CD8-positive, alpha-beta memory T cell (primary cell): Measurements from ENCODE around the gene BIN1. TPM values are rescaled to one million over a fixed set of nuclear protein-coding genes. Genes with fewer than 3 reads are reported as not detected.
A peak's percentile ranks its signal among the peaks of the same experiment; 100 is the strongest.

ENCODE experiments used
- CTCF ChIA-PET: fragments of 350-600 bp; sonication (Branson Sonifier 250); formaldehyde crosslinking; loops from one replicate; lab custom pipeline; 2021; ENCODE audit warnings: antibody characterized with exemption; lab: Charles Lee
- POLR2A ChIA-PET: fragments of 350-600 bp; sonication (Branson Sonifier 250); formaldehyde crosslinking; loops from one replicate; lab custom pipeline; 2021; ENCODE audit warnings: antibody characterized with exemption; lab: Charles Lee
- DNase-seq, 5 donors: peaks; one replicate each; pipeline versions ENCODE4 v3.0.0 to v3.0.0-alpha.2; 2020 to 2022; ENCODE audit warnings: mixed read lengths in 1 of 5
- H3K27ac ChIP-seq: one replicate; pipeline ENCODE4 v1.7.0; 2013; ENCODE audit warnings: low read depth, mild to moderate bottlenecking, low read length, moderate library complexity
- H3K27me3 ChIP-seq: 2 replicates; pipeline ENCODE4 v1.7.0; 2013; ENCODE audit warnings: low read length, mild to moderate bottlenecking; ENCODE audit not compliant: insufficient read depth, poor library complexity, severe bottlenecking
- H3K36me3 ChIP-seq: 2 replicates; pipeline ENCODE4 v1.7.0; 2013; ENCODE audit warnings: mild to moderate bottlenecking, low read length, moderate library complexity; ENCODE audit not compliant: insufficient read depth
- H3K4me1 ChIP-seq: 2 replicates; pipeline ENCODE4 v1.7.0; 2013; ENCODE audit warnings: mild to moderate bottlenecking, low read length, moderate library complexity; ENCODE audit not compliant: insufficient read depth
- H3K4me3 ChIP-seq: 2 replicates; pipeline ENCODE4 v1.7.0; 2013; ENCODE audit warnings: mild to moderate bottlenecking, low read length
- H3K9me3 ChIP-seq: 2 replicates; pipeline ENCODE4 v1.7.0; 2013; ENCODE audit warnings: mild to moderate bottlenecking, low read length
- H3K27ac Mint-ChIP-seq, 8 donors: one replicate each; pipeline ENCODE4 v1.8.0; 2020 to 2021; ENCODE audit warnings: mixed read lengths in 8 of 8, mild to moderate bottlenecking in 6 of 8, inconsistent platforms in 3 of 8, moderate library complexity in 3 of 8
- H3K27me3 Mint-ChIP-seq, 2 donors: one replicate each; pipeline ENCODE4 v1.8.0; 2020 to 2021; ENCODE audit warnings: mixed read lengths in 2 of 2, mild to moderate bottlenecking in 1 of 2, moderate library complexity in 1 of 2
- H3K36me3 Mint-ChIP-seq, 3 donors: one replicate each; pipeline ENCODE4 v1.8.0; 2020 to 2021; ENCODE audit warnings: mixed read lengths in 3 of 3, inconsistent platforms in 1 of 3, mild to moderate bottlenecking in 1 of 3
- H3K4me1 Mint-ChIP-seq, 3 donors: one replicate each; pipeline ENCODE4 v1.8.0; 2020 to 2021; ENCODE audit warnings: mixed read lengths in 3 of 3, inconsistent platforms in 1 of 3, mild to moderate bottlenecking in 1 of 3
- H3K4me3 Mint-ChIP-seq, 7 donors: one replicate each; pipeline ENCODE4 v1.8.0; 2020 to 2021; ENCODE audit warnings: mixed read lengths in 7 of 7, mild to moderate bottlenecking in 6 of 7, moderate library complexity in 4 of 7, inconsistent platforms in 2 of 7
- H3K9me3 Mint-ChIP-seq, 5 donors: one replicate each; pipeline ENCODE4 v1.8.0; 2020 to 2022; ENCODE audit warnings: mixed read lengths in 5 of 5, mild to moderate bottlenecking in 3 of 5, moderate library complexity in 2 of 5, inconsistent platforms in 1 of 5
- polyA plus RNA-seq: library from polyadenylated mRNA; unstranded; fragments of 300-500 nt; fragmentation: Illumina TruSeq; gene quantifications from one replicate; pipeline ENCODE4 v1.2.3, GENCODE V29; 2021
- total RNA-seq, 2 experiments: library from RNA; stranded (reverse); gene quantifications; one replicate each; pipeline ENCODE4 v1.2.3, GENCODE V29; 2021

BIN1 gene
- total and polyA plus RNA-seq, 3 experiments from 2014 or later: 84.9 to 163 (median 87.3) TPM

DNA sequence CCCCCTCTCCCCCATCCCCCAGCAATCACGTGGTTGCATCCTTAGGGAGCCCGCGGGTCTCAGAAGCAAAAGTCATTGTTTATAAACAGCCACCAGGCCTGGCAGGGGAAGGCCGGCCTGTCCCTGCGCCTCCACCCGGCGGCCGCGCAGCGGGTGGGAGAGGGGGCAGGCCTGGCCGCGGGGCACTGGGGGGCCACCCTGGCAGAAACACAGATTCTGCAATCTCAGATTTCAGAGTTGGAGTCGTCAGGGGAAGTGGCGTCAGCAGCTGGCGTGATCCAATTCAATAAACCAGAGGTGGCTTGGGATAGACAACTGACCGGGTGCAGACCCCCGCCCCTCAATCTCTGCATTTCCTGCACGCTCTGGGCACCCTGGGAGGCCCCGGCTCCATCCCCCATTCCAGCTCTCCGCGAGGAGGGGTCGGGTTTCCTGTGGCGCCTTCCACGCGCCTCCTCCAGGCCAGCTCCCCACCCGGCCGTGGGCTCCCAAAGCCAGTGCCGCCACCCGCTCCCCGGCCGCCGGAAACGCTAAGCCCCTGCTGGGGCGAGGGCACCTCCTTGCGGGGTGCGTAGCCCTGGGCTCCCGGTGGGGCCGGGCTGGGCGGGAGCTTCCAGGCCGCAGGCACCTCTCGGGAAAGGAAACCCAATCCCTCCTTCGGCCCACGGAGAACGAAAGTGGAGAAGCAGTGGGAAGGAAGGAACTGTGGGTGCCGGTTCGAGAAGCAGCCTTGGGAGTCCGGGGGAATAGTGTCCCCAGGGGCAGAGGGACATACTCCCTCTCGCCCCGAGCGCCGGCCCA lies 1.1 kb downstream of the BIN1 start:
- peaks cover 1% of the 10 kb centered on the region for H3K27me3 ChIP-seq
- no peak for DNase-seq
- Mint-ChIP-seq H3K4me1 (peaks cover 4 to 9% (median 5%) of the 10 kb centered on the region in 3 donors), H3K27me3 (peaks cover 2 to 7% of the 10 kb centered on the region in 2 donors), H3K4me3 (peak overlapping the region; percentile 75 to 89 (median 77)), H3K36me3 (peaks cover 0 to 3% (median 0%) of the 10 kb centered on the region in 3 donors), H3K9me3 (no peaks in the 10 kb centered on the region), H3K27ac (peak overlapping the region in 1 of 8 donors; percentile 65)
- H3K27ac ChIP-seq: no peak overlapping the region
- no peaks in the 10 kb centered on the region for H3K36me3 ChIP-seq
- H3K4me1 ChIP-seq: peaks cover 13% of the 10 kb centered on the region
- POLR2A ChIA-PET: interaction anchor here (1.5 to 3.0 kb wide), 3 partner anchors 20 to 25 kb away, joined by 3 to 23 read pairs (median 4); no protein-coding TSS in a partner anchor
- H3K4me3 ChIP-seq: peak overlapping the region; percentile 43
- H3K9me3 ChIP-seq: no peaks in the 10 kb centered on the region
- CTCF ChIA-PET: interaction anchor here (1.0 to 7.0 kb wide), 4 partner anchors 9 to 36 kb away, joined by 3 to 55 read pairs (median 6); no protein-coding TSS in a partner anchor

DNA sequence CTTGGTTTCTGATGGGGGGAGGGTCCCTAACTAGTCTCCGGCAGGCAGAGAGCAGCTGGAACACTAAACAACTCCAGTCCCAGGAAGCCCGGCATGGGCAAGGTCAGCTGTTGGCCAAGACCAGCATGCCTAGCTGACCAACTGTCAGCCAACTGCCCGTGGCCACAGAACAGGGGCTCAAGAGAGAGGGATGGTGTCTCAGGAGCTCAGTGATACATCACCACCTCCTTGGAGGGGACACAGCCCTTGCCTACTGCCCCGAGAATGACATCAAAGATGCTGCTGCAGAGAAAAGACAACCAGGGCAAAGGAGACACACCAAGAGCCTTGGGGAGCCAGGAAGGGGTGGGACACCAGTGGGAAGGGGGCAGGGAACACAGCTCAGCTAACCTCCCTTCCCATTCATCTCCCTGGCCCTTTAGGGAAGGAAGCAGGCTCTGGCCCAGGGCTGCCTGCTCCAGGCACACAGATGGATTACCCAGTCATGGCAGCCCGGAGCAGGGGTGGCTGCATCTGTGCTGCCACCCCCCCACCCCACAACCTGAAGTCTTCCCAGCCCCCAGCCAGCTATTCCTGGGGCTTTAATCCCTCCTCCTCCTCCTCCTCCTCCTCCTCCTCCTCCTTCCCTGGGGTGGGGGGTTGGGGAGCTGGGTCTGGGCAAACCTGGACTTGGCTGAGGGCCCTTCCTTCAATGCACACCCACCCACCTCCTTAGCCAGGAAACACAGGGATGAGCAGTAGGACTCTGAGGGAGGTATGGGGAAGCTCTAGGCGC lies 1.9 kb downstream of the BIN1 start:
- H3K9me3 ChIP-seq: no peaks in the 10 kb centered on the region
- ChIA-PET POLR2A (interaction anchor here (0.7 to 3.0 kb wide), 3 partner anchors 20 to 1163 kb away, joined by 4 to 23 read pairs (median 7); no protein-coding TSS in a partner anchor), CTCF (interaction anchor here (1.1 to 7.0 kb wide), 3 partner anchors 20 to 35 kb away, joined by 6 to 55 read pairs (median 7); no protein-coding TSS in a partner anchor)
- no peaks in the 10 kb centered on the region for H3K36me3 ChIP-seq
- Mint-ChIP-seq H3K4me1 (peaks cover 4 to 9% (median 5%) of the 10 kb centered on the region in 3 donors), H3K9me3 (no peaks in the 10 kb centered on the region), H3K36me3 (peaks cover 0 to 3% (median 0%) of the 10 kb centered on the region in 3 donors), H3K27ac (peak overlapping the region in 1 of 8 donors; percentile 48), H3K27me3 (peaks cover 0 to 7% of the 10 kb centered on the region in 2 donors), H3K4me3 (peak overlapping the region in 6 of 7 donors; percentile 15 to 84 (median 56))
- H3K27ac ChIP-seq: no peak overlapping the region
- H3K4me1 ChIP-seq: peaks cover 13% of the 10 kb centered on the region
- H3K27me3 ChIP-seq: no peaks in the 10 kb centered on the region
- no peak for DNase-seq
- H3K4me3 ChIP-seq: no peak overlapping the region

DNA sequence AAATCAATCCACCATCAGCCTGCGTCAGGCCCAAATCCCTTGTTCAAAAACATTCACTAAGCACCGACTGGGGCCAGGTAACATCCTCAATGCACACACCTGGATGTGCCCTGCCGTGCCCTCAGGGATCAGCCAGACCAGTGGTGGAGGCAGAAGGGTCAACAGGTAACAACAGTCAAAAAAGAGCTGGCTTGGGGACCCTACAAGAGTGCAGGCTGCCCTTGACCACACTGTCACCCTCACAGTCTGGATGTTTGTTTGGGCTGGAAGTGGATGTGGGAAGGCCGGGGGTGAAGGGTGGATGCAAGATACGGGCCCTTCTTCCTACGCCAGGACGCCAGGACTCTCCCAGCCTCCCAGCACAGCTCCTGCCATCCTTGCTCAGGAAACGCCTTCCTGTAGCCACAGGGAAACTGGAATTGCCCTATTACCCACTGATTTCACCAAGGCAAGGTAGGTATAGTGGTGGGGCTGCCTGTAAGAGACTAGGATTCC lies 2.7 kb downstream of the BIN1 start:
- peaks cover 4 to 9% (median 5%) of the 10 kb centered on the region in 3 donors for H3K4me1 Mint-ChIP-seq
- H3K4me3 Mint-ChIP-seq: peak overlapping the region in 3 of 7 donors; percentile 43 to 84 (median 62)
- H3K9me3 Mint-ChIP-seq: no peaks in the 10 kb centered on the region
- ChIA-PET POLR2A (interaction anchor here (1.5 kb wide), 1 partner anchor 19 kb away, joined by 4 read pairs; no protein-coding TSS in a partner anchor), CTCF (interaction anchor here (7.0 kb wide), 1 partner anchor 34 kb away, joined by 55 read pairs; no protein-coding TSS in a partner anchor)
- H3K4me3 ChIP-seq: no peak overlapping the region
- no peak overlapping the region for H3K27ac ChIP-seq
- H3K36me3 ChIP-seq: no peaks in the 10 kb centered on the region
- no peaks in the 10 kb centered on the region for H3K27me3 ChIP-seq
- H3K36me3 Mint-ChIP-seq: peaks cover 0 to 3% (median 0%) of the 10 kb centered on the region in 3 donors
- no peak for DNase-seq
- H3K27me3 Mint-ChIP-seq: peaks cover 0 to 7% of the 10 kb centered on the region in 2 donors
- peaks cover 13% of the 10 kb centered on the region for H3K4me1 ChIP-seq
- H3K27ac Mint-ChIP-seq: peak overlapping the region in 1 of 8 donors; percentile 11
- H3K9me3 ChIP-seq: no peaks in the 10 kb centered on the region

DNA sequence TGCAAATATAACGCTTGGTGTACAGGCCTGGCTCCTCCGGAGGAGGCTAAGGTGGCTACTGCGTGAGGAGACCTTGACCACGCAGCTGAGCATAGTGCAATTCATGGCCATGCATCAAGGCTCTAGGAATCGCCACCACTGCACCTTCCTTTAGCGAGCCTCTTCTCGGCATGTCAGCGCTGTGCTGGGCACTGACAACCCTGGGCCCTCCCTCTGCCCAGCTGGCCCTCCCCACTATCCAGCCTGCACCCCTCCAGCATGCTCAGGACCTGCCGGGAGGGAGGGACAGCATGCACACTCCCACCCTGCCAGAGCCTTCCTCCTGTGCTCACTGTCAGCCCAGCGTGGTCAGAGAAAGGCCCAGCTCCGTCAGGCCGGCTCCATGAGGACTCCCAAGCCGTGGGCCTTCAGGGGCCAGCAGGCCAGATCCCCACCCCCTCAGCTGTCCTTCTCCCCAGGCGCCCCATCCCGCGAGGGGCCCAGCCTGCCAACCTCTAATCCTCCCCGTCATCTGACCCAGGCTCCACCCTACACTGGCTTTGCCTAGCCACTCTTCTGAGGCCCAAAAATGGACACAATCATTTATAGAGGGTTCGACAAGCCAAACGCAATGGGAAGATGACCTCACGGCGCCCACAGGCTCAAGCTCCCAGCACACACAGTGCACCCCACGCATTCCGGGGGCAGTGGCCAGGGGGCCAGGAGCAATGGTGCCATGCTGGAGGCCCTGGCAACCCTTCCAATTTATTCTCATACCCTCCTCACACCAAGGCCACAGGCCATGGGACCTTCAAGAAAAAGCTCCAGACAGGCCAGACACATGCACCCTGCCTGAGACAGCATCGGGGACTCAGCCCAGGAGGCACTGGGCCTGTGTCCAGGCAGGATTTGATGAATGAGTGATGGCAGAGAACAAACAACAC lies 3.5 kb downstream of the BIN1 start:
- Mint-ChIP-seq H3K4me1 (peaks cover 4 to 9% (median 5%) of the 10 kb centered on the region in 3 donors), H3K27ac (no peak overlapping the region), H3K4me3 (peak overlapping the region in 1 of 7 donors; percentile 84), H3K27me3 (peaks cover 0 to 7% of the 10 kb centered on the region in 2 donors), H3K36me3 (peaks cover 0 to 3% (median 0%) of the 10 kb centered on the region in 3 donors), H3K9me3 (no peaks in the 10 kb centered on the region)
- Histone ChIP-seq H3K4me1 (peaks cover 13% of the 10 kb centered on the region), H3K27me3 (no peaks in the 10 kb centered on the region), H3K36me3 (no peaks in the 10 kb centered on the region), H3K4me3 (no peak overlapping the region), H3K27ac (no peak overlapping the region), H3K9me3 (no peaks in the 10 kb centered on the region)
- ChIA-PET POLR2A (interaction anchor here (1.0 kb wide), 1 partner anchor 23 kb away, joined by 4 read pairs; no protein-coding TSS in a partner anchor), CTCF (interaction anchor here (7.0 kb wide), 1 partner anchor 33 kb away, joined by 55 read pairs; no protein-coding TSS in a partner anchor)
- DNase-seq: no peak

DNA sequence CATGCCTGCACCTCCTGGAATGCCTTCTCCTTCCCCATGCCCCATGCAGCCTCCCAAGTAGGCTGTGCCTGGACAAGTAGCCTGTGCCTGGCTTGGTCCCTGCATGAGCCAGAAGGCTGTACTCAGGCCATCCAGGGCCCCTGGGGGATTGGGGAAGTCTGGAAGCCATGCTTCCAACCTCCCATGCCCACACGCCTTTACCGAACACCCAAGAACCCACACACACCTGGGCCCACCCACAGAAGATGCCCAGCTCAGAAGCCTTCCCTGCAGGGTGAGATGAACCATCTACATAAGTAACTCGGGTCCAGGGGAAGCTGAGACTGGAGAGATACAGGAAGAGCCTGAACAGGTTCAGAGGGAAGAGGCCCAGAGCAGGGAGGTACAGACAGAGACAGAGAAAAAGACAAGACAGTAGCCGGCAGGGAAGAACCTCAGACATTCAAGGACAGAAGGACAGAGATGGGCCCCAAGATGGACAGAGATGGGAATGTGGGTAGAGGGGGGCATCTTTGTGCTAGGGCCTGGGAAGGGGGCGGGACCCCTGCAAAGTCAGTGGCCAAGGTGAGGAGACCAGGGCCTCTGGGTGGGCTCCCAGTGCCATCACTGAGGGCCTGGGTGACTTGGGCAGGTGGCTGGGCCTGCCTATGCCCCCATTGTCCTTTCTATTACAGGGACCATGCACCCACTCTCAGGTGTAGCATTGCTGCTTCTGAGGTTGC lies 4.3 kb downstream of the BIN1 start:
- no peak overlapping the region for H3K27ac ChIP-seq
- no peaks in the 10 kb centered on the region for H3K27me3 ChIP-seq
- no peaks in the 10 kb centered on the region for H3K36me3 ChIP-seq
- CTCF ChIA-PET: no interaction called here
- Mint-ChIP-seq H3K36me3 (peaks cover 0 to 3% (median 0%) of the 10 kb centered on the region in 3 donors), H3K9me3 (no peaks in the 10 kb centered on the region), H3K4me3 (peak overlapping the region in 2 of 7 donors; percentile 11 to 38), H3K27me3 (peaks cover 0 to 2% of the 10 kb centered on the region in 2 donors), H3K4me1 (peaks cover 3 to 7% (median 3%) of the 10 kb centered on the region in 3 donors), H3K27ac (peak overlapping the region in 2 of 8 donors; percentile 21 to 29)
- peaks cover 11% of the 10 kb centered on the region for H3K4me1 ChIP-seq
- H3K4me3 ChIP-seq: no peak overlapping the region
- POLR2A ChIA-PET: interaction anchor here (1.0 kb wide), 1 partner anchor 23 kb away, joined by 4 read pairs; no protein-coding TSS in a partner anchor
- DNase-seq: no peak
- no peaks in the 10 kb centered on the region for H3K9me3 ChIP-seq

DNA sequence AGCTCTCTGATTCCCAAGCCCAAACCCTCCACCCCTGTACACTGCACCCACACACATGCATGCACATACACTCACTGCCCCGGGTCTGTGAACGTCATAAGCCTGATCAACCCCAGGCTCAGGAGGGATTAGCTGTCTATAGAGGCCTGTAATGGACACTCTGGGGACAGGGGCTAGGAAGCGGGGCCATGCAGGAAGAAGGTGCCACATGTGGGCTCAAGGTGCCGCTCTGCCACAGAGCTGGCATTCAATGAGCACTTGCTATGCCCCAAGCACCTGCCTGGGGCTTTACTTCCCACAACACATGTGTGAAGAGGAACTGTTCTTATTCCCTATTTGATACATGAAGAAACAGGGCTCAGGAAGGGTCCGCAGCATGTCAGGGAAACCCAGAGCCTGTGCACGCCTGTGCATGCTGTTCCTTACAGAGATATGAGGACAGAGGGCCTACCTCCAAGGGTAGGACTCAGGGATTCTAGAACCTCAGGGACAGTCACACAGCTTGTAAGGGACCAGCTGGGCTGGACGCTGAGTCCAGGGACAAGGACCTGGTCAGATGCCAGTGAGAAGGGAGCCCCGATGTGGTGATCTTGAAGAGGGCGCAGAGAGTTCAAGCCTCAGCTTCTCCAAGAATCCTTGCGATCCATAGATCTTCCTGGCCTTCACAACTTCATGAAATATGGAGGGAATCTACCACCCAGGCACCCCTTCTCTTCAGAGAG lies 5.0 kb downstream of the BIN1 start:
- H3K27ac ChIP-seq: no peak overlapping the region
- no peak for DNase-seq
- no peaks in the 10 kb centered on the region for H3K9me3 Mint-ChIP-seq
- peak overlapping the region in 1 of 8 donors; percentile 29 for H3K27ac Mint-ChIP-seq
- CTCF ChIA-PET: interaction anchor here (2.0 kb wide), 1 partner anchor 34 kb away, joined by 6 read pairs; no protein-coding TSS in a partner anchor
- POLR2A ChIA-PET: no interaction called here
- no peak overlapping the region for H3K4me3 ChIP-seq
- H3K9me3 ChIP-seq: no peaks in the 10 kb centered on the region
- H3K27me3 Mint-ChIP-seq: peaks cover 0 to 2% of the 10 kb centered on the region in 2 donors
- H3K27me3 ChIP-seq: no peaks in the 10 kb centered on the region
- no peak overlapping the region for H3K4me3 Mint-ChIP-seq
- H3K36me3 ChIP-seq: no peaks in the 10 kb centered on the region
- H3K4me1 ChIP-seq: peaks cover 9% of the 10 kb centered on the region
- H3K4me1 Mint-ChIP-seq: peaks cover 0 to 5% (median 0%) of the 10 kb centered on the region in 3 donors
- no peaks in the 10 kb centered on the region for H3K36me3 Mint-ChIP-seq
